Gastroesophageal sphincter (tissue), 4 donors: ENCODE measurements around the gene CABP2. TPM values are rescaled to one million over a fixed set of nuclear protein-coding genes. Genes with fewer than 3 reads are reported as not detected.

Experiments used
- ATAC-seq: fragments of 150-250 bp; one replicate; pipeline ENCODE4 v1.9.1; 2016; ENCODE audit warnings: mild to moderate bottlenecking, moderate library complexity
- H3K27ac ChIP-seq, 4 donors: fragments of 200-600 bp; sonication (generic) in 3 of 4; 1 replicate in 3 of 4; 2 replicates in 1 of 4; pipeline ENCODE4 v1.5.1; 2016 to 2019
- H3K27me3 ChIP-seq: fragments of 200-600 bp; sonication (generic); one replicate; pipeline ENCODE4 v1.5.1; 2019
- H3K36me3 ChIP-seq, 2 donors: fragments of 200-600 bp; sonication (generic); one replicate each; pipeline ENCODE4 v1.5.1; 2019; ENCODE audit warnings: control low read depth in 1 of 2
- H3K4me1 ChIP-seq, 3 donors: fragments of 200-600 bp; sonication (generic); 1 replicate in 2 of 3; 2 replicates in 1 of 3; pipeline ENCODE4 v1.5.1; 2016 to 2019; ENCODE audit warnings: control low read depth in 2 of 3
- H3K4me3 ChIP-seq, 2 donors: fragments of 200-600 bp; sonication (generic); one replicate each; pipeline ENCODE4 v1.5.1; 2019; ENCODE audit warnings: mild to moderate bottlenecking in 1 of 2, moderate library complexity in 1 of 2
- H3K9me3 ChIP-seq, 3 donors: fragments of 200-600 bp; sonication (generic); one replicate each; pipeline ENCODE4 v1.5.1; 2017 to 2019; ENCODE audit warnings: control low read depth in 2 of 3
- CTCF ChIP-seq, 4 experiments: fragments of 200-600 bp in 2 of 4; fragments of 450-650 bp in 2 of 4; sonication (generic) in 1 of 4; IDR thresholded peaks; one replicate each; pipeline ENCODE4 v1.5.1; 2017 to 2019; ENCODE audit warnings: antibody characterized with exemption in 4 of 4, mild to moderate bottlenecking in 2 of 4, moderate library complexity in 2 of 4
- EP300 ChIP-seq: sonication (generic); formaldehyde crosslinking; IDR thresholded peaks from one replicate; pipeline ENCODE4 v1.6.1; 2017; ENCODE audit warnings: antibody characterized with exemption, mild to moderate bottlenecking
- POLR2A ChIP-seq, 2 donors: fragments of 450-650 bp; IDR thresholded peaks; one replicate each; pipeline ENCODE4 v1.6.1; 2017; ENCODE audit warnings: antibody characterized with exemption in 2 of 2, mild to moderate bottlenecking in 2 of 2, moderate library complexity in 1 of 2
- POLR2AphosphoS5 ChIP-seq: sonication (generic); formaldehyde crosslinking; IDR thresholded peaks from one replicate; pipeline ENCODE4 v1.6.1; 2017; ENCODE audit warnings: antibody characterized with exemption
- WGBS, 2 donors: methylation state at CpG; one replicate each; pipeline ENCODE4 v1.1.5; 2018; ENCODE audit warnings: low coverage in 1 of 2; 5-methylcytosine and 5-hydroxymethylcytosine counted together
- total RNA-seq, 4 donors: library from RNA; depleted of rRNA; stranded (reverse); fragments of >200 nt; gene quantifications; one replicate each; pipeline ENCODE4 v1.1.0, GENCODE V29; 2016

Gene CABP2
- total RNA-seq, 4 donors from 2014 or later, result not detected

- Histone ChIP-seq H3K27ac (no peak overlapping the region), H3K4me3 (no peak overlapping the region), H3K4me1 (peaks cover 0 to 32% (median 13%) of the 10 kb centered on the region in 3 donors), H3K36me3 (peaks cover 0 to 53% of the 10 kb centered on the region in 2 donors), H3K9me3 (no peaks in the 10 kb centered on the region), H3K27me3 (peaks cover 32% of the 10 kb centered on the region)
- ATAC-seq, result no peak
- TF ChIP-seq CTCF (IDR thresholded peaks at IDR 0.05), result no peak
- no peak for TF ChIP-seq POLR2AphosphoS5
- TF ChIP-seq POLR2A (IDR thresholded peaks at IDR 0.05), result no peak
- WGBS, 2 donors, result 91 to 95% methylated on average over 6 of the region's 9 CpGs
These were observed 22.2 kb downstream of the CABP2 start for GRCh38 chr11:67500831-67501715.

GRCh38 chr11:67500484-67500821, 22.8 kb downstream of the CABP2 start:
- Histone ChIP-seq H3K4me3 (no peak overlapping the region), H3K4me1 (peaks cover 0 to 26% (median 7%) of the 10 kb centered on the region in 3 donors), H3K36me3 (peaks cover 0 to 59% of the 10 kb centered on the region in 2 donors), H3K27me3 (peaks cover 32% of the 10 kb centered on the region), H3K27ac (no peak overlapping the region), H3K9me3 (no peaks in the 10 kb centered on the region)
- TF ChIP-seq POLR2AphosphoS5, result no peak
- no peak for TF ChIP-seq EP300
- no peak for TF ChIP-seq POLR2A (IDR thresholded peaks at IDR 0.05)
- no peak for TF ChIP-seq CTCF (IDR thresholded peaks at IDR 0.05)
- no peak for ATAC-seq
- 60 to 100% methylated on average over 1 of the region's 1 CpG for WGBS, 2 donors

GRCh38 chr11:67499808-67500483, 23.3 kb downstream of the CABP2 start:
- Histone ChIP-seq H3K4me1 (peaks cover 0 to 21% (median 4%) of the 10 kb centered on the region in 3 donors), H3K36me3 (peaks cover 0 to 64% of the 10 kb centered on the region in 2 donors), H3K4me3 (no peak overlapping the region)

GRCh38 chr11:67498544-67498972, 24.7 kb downstream of the CABP2 start:
- Histone ChIP-seq H3K27ac (no peak overlapping the region), H3K27me3 (peaks cover 16% of the 10 kb centered on the region), H3K4me1 (peaks cover 0 to 7% (median under 1%) of the 10 kb centered on the region in 3 donors), H3K4me3 (no peak overlapping the region), H3K36me3 (peaks cover 0 to 78% of the 10 kb centered on the region in 2 donors), H3K9me3 (no peaks in the 10 kb centered on the region)
- TF ChIP-seq POLR2A (IDR thresholded peaks at IDR 0.05), result peak in 1 of 2 donors; percentile 10
- TF ChIP-seq EP300, result no peak
- no peak for TF ChIP-seq POLR2AphosphoS5
- TF ChIP-seq CTCF (IDR thresholded peaks at IDR 0.05), result no peak
- WGBS, 2 donors, result no CpG with 5 or more reads among the region's 21 CpGs
- ATAC-seq, result no peak

More at GRCh38 chr11:67499808-67500483, 23.3 kb downstream of the CABP2 start:
- no peak for TF ChIP-seq POLR2AphosphoS5
- TF ChIP-seq CTCF (IDR thresholded peaks at IDR 0.05), result no peak
- TF ChIP-seq EP300, result no peak
- TF ChIP-seq POLR2A (IDR thresholded peaks at IDR 0.05), result no peak
- Histone ChIP-seq H3K9me3 (no peaks in the 10 kb centered on the region), H3K27ac (no peak overlapping the region), H3K27me3 (peaks cover 28% of the 10 kb centered on the region)
- no peak for ATAC-seq
- WGBS, 2 donors, result 80% methylated on average over 1 of the region's 26 CpGs; no CpG with 5 or more reads in 1 of the 2 donors
